Measurements from ENCODE around the gene ZNF326.
"Not testable (repeated sequence)": the region's sequence is repeated elsewhere in the genome, so short reads cannot be mapped to it uniquely, and the experiment has no call there.

Gene ZNF326

GRCh38 chr1:89966656-89967055 lies 28.3 kb upstream of the ZNF326 start:
- no peak for DNase-seq

GRCh38 chr1:89971600-89971999 lies 23.3 kb upstream of the ZNF326 start:
- DNase-seq, result no peak

GRCh38 chr1:89972024-89972423 lies 22.9 kb upstream of the ZNF326 start:
- no peak for DNase-seq

GRCh38 chr1:89973471-89974127 lies 21.3 kb upstream of the ZNF326 start:
- DNase-seq, result no peak

- DNase-seq, result no peak
Measured at GRCh38 chr1:89974256-89974655, 20.7 kb upstream of the ZNF326 start.

- DNase-seq, result no peak
Measured at GRCh38 chr1:89974696-89975470, 20.0 kb upstream of the ZNF326 start.

GRCh38 chr1:89975540-89976125 lies 19.3 kb upstream of the ZNF326 start:
- DNase-seq, result no peak

- no peak for DNase-seq
Measured at GRCh38 chr1:89978755-89979154, 16.2 kb upstream of the ZNF326 start.

- no peak for DNase-seq
Measured at GRCh38 chr1:89980605-89981004, 14.3 kb upstream of the ZNF326 start.

- DNase-seq, result not testable (repeated sequence)
Measured at GRCh38 chr1:89982846-89983245, 12.1 kb upstream of the ZNF326 start.

- not testable (repeated sequence) for DNase-seq
Measured at GRCh38 chr1:89984564-89985116, 10.3 kb upstream of the ZNF326 start.

- peak; percentile 48 for DNase-seq
Measured at GRCh38 chr1:89986020-89986419, 8.9 kb upstream of the ZNF326 start.

GRCh38 chr1:89987159-89987819 lies 7.6 kb upstream of the ZNF326 start:
- DNase-seq, result peak; percentile 68

GRCh38 chr1:89989099-89989498 lies 5.8 kb upstream of the ZNF326 start:
- DNase-seq, result no peak

GRCh38 chr1:89989799-89990198 lies 5.1 kb upstream of the ZNF326 start:
- DNase-seq, result no peak

GRCh38 chr1:89990976-89991831 lies 3.7 kb upstream of the ZNF326 start:
- no peak for DNase-seq

- DNase-seq, result no peak
Measured at GRCh38 chr1:89993541-89993940, 1.4 kb upstream of the ZNF326 start.

GRCh38 chr1:89994231-89994804 lies 592 bp upstream of the ZNF326 start:
- DNase-seq, result no peak

- DNase-seq, result no peak
Measured at GRCh38 chr1:89995598-89996449, 914 bp downstream of the ZNF326 start.

GRCh38 chr1:89996450-89997110 lies 1.7 kb downstream of the ZNF326 start:
- DNase-seq, result no peak
